Endothelial cell (in vitro differentiated cells): ENCODE measurements around the gene CLCN5. TPM values are rescaled to one million over a fixed set of nuclear protein-coding genes. Genes with fewer than 3 reads are reported as not detected.

ENCODE experiments used
- DNase-seq: peaks from one replicate; pipeline ENCODE4 v3.0.0; 2021; ENCODE audit warnings: low spot score
- H3K27ac Mint-ChIP-seq: one replicate; pipeline ENCODE4 v1.8.0; 2021; ENCODE audit warnings: mixed read lengths, inconsistent platforms; ENCODE audit not compliant: unreplicated experiment
- H3K27me3 Mint-ChIP-seq: one replicate; pipeline ENCODE4 v1.8.0; 2021; ENCODE audit warnings: mild to moderate bottlenecking, moderate library complexity, mixed read lengths, inconsistent platforms; ENCODE audit not compliant: unreplicated experiment
- H3K36me3 Mint-ChIP-seq: one replicate; pipeline ENCODE4 v1.8.0; 2021; ENCODE audit warnings: mild to moderate bottlenecking, low read depth, mixed read lengths, inconsistent platforms; ENCODE audit not compliant: unreplicated experiment
- H3K4me1 Mint-ChIP-seq: one replicate; pipeline ENCODE4 v1.8.0; 2021; ENCODE audit warnings: mild to moderate bottlenecking, mixed read lengths, inconsistent platforms; ENCODE audit not compliant: unreplicated experiment
- H3K4me3 Mint-ChIP-seq: one replicate; pipeline ENCODE4 v1.8.0; 2021; ENCODE audit warnings: mild to moderate bottlenecking, mixed read lengths, inconsistent platforms; ENCODE audit not compliant: unreplicated experiment
- H3K9me3 Mint-ChIP-seq: one replicate; pipeline ENCODE4 v1.8.0; 2021; ENCODE audit warnings: mixed read lengths, inconsistent platforms; ENCODE audit not compliant: unreplicated experiment
- total RNA-seq: library from RNA; stranded (reverse); fragmentation: NEBNext Ultra II Directional; extraction: Animal tissue kit (Norgen Biotek cat#: 25700); gene quantifications from one replicate; pipeline ENCODE4 v1.2.1, GENCODE V29; 2021; ENCODE audit not compliant: unreplicated experiment
- TF ChIP-seq, protein P1 (sequence below): fragments of 200-600 bp; sonication (generic); IDR thresholded peaks from one replicate; pipeline ENCODE4 v1.5.0; 2021; ENCODE audit warnings: antibody characterized with exemption; ENCODE audit not compliant: unreplicated experiment

CLCN5 gene
- total RNA-seq, 1 donor from 2014 or later: 5.7 TPM

DNA sequence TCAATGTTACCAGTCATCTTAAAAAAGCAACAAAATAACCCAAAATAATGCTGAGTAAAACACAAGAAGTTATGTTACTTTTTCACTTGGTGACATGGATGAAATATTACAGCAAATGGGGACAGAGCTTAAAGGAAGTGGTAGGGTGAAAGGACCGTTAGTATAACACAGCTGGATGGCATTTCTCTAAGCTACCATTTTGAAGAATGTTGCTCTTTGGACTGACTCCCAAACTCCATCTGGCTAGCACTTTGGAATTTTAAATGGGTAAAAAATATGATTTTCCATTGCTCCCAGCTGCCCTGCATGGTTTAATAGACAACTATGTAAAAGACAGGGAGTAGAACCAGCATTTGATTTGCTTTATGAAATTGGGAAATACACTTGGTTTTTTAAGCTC, 27.6 kb downstream of the CLCN5 start:
- Mint-ChIP-seq H3K27ac (no peak overlapping the region), H3K4me1 (no peaks in the 10 kb centered on the region), H3K36me3 (no peaks in the 10 kb centered on the region), H3K27me3 (no peaks in the 10 kb centered on the region), H3K9me3 (no peaks in the 10 kb centered on the region), H3K4me3 (no peak overlapping the region)
- DNase-seq: no peak
- TF ChIP-seq, protein P1, sequence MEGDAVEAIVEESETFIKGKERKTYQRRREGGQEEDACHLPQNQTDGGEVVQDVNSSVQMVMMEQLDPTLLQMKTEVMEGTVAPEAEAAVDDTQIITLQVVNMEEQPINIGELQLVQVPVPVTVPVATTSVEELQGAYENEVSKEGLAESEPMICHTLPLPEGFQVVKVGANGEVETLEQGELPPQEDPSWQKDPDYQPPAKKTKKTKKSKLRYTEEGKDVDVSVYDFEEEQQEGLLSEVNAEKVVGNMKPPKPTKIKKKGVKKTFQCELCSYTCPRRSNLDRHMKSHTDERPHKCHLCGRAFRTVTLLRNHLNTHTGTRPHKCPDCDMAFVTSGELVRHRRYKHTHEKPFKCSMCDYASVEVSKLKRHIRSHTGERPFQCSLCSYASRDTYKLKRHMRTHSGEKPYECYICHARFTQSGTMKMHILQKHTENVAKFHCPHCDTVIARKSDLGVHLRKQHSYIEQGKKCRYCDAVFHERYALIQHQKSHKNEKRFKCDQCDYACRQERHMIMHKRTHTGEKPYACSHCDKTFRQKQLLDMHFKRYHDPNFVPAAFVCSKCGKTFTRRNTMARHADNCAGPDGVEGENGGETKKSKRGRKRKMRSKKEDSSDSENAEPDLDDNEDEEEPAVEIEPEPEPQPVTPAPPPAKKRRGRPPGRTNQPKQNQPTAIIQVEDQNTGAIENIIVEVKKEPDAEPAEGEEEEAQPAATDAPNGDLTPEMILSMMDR: no peak

DNA sequence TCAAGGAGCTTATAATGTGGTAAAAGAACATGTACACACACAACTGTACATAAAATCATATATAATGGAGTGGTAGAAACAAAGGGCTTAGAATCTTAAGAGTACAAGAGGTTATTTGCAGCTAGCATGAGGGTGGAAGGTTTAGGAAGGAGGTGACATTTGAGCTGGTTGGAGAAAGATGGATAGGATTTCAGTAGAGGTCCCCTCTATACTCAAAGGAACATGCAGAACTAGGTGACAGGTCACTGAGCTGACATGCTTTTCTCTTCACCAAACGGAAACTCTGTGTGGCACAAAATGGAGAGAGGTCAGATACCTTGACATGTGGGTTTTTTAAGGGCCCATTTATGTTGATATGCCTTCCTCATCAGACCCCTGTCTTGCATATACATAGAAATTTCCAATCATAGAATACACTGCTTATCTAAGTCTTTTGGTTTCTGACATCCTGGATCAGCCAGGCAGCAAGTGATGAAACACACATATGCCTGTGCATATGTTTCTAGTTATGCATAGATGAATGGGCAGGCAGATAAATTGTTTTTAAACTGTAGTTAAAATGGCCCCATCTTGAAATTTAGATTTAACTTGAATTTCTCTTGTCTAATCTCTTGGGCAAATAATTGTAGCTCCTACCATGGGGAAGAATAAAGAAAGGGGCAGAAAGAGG, 29.3 kb downstream of the CLCN5 start:
- H3K36me3 Mint-ChIP-seq: no peaks in the 10 kb centered on the region
- H3K27me3 Mint-ChIP-seq: no peaks in the 10 kb centered on the region
- no peak for DNase-seq
- no peak overlapping the region for H3K4me3 Mint-ChIP-seq
- H3K4me1 Mint-ChIP-seq: no peaks in the 10 kb centered on the region
- H3K27ac Mint-ChIP-seq: no peak overlapping the region
- TF ChIP-seq, protein P1: no peak
- H3K9me3 Mint-ChIP-seq: no peaks in the 10 kb centered on the region

DNA sequence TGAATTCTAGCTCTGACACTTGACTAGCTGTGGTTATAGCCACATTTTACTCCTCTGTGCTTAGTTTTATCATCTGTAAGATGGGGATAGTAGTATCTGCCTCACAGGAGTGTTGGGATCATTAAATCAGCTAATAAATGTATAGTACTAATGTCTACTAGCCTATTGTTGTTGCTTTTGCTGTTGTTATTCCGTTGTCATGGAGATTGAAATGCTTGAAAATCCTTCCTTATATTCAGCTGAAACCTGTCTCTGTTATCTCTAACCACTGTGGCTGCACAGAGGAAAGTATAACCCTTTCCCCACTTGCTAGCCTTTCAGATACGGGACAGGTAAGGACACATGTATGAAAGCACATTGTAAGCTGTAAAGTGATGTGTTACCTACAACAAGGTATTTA, 33.9 kb downstream of the CLCN5 start:
- no peaks in the 10 kb centered on the region for H3K27me3 Mint-ChIP-seq

DNA sequence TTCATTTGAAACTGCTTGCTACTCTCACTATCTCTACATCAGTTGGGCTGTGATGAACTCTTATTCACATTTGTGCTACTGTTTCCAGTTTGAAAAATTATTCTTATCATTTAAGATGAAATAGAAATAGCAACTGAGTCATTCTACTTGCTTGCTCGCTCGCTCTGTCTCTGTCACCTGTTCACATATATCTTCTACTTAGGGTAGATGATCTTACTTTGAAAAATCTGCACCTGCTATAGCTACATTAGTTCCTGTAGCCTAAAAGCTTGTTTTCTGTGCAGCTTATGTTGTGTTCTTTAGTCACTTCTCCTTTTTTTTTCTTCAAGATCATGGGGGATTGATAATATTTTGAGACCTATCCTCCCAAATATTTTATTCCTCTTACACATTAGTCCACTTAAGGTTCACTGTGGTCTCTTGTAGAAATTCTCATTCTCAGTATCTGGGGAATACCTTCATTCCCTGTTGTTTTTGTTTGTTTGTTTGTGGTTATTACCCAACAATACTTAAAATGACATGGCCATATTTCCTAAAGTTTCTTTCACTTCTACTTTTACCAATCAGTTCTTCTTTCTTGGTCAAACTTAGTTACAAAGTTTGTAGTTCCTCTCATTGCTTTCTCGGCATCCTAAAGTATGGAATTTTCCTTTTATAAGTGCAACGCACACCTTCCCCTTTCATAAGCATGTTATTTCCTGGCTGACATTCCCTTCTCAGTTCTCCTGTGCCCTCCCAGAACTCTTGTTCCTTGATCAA, 36.5 kb downstream of the CLCN5 start:
- Mint-ChIP-seq H3K27ac (no peak overlapping the region), H3K4me1 (no peaks in the 10 kb centered on the region), H3K4me3 (no peak overlapping the region), H3K27me3 (no peaks in the 10 kb centered on the region), H3K9me3 (no peaks in the 10 kb centered on the region), H3K36me3 (no peaks in the 10 kb centered on the region)
- no peak for DNase-seq
- TF ChIP-seq, protein P1: no peak

More for the DNA sequence above, 33.9 kb downstream of the CLCN5 start:
- H3K36me3 Mint-ChIP-seq: no peaks in the 10 kb centered on the region
- no peaks in the 10 kb centered on the region for H3K4me1 Mint-ChIP-seq
- DNase-seq: no peak
- no peaks in the 10 kb centered on the region for H3K9me3 Mint-ChIP-seq
- TF ChIP-seq, protein P1: no peak
- no peak overlapping the region for H3K27ac Mint-ChIP-seq
- H3K4me3 Mint-ChIP-seq: no peak overlapping the region

DNA sequence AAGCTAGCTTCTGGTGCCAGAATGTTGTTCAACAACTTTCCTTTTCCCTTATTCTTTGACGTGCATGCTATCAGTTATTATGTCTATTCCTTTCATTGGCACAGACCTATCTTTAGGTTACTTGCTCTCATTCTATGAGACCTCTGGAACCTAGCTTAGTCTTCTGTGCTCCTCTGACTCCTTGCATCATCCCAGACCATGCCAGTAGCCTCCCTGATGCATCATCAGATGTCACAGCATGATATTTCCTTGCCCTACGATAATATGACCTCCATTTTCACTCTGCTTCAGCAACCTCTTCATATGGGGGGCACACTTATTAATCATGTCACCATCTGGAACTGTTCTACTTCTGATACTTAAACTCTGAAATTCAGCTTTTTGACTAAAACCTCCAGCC, 37.2 kb downstream of the CLCN5 start:
- H3K27ac Mint-ChIP-seq: no peak overlapping the region
- H3K36me3 Mint-ChIP-seq: no peaks in the 10 kb centered on the region
- no peaks in the 10 kb centered on the region for H3K27me3 Mint-ChIP-seq
- no peaks in the 10 kb centered on the region for H3K4me1 Mint-ChIP-seq
- TF ChIP-seq, protein P1: no peak
- H3K9me3 Mint-ChIP-seq: no peaks in the 10 kb centered on the region
- no peak for DNase-seq
- no peak overlapping the region for H3K4me3 Mint-ChIP-seq
